A549 (cell line): ENCODE measurements around the gene THADA. TPM values are rescaled to one million over a fixed set of nuclear protein-coding genes. Genes with fewer than 3 reads are reported as not detected.

ENCODE experiments used
- ATAC-seq, 2 experiments: fragments of 200-7000 bp in 1 of 2; fragments of >200 bp in 1 of 2; cut with Nextera tagmentation in 1 of 2; cut with Tn5 transposase in 1 of 2; 3 replicates each; pipeline versions ENCODE4 v1.8.0 to v1.9.1; 2018 to 2020; ENCODE audit warnings: mild to moderate bottlenecking in 1 of 2, moderate library complexity in 1 of 2
- CTCF ChIA-PET: fragments of 300-600 bp; sonication (Branson Sonifier 250); formaldehyde crosslinking; extraction: SDS; loops from one replicate; lab custom pipeline; 2021; ENCODE audit warnings: antibody characterized with exemption, inconsistent platforms; lab: Yijun Ruan, JAX
- POLR2A ChIA-PET: fragments of 350-600 bp; formaldehyde crosslinking; extraction: SDS; loops from one replicate; lab custom pipeline; 2021; ENCODE audit warnings: antibody characterized with exemption, inconsistent platforms; lab: Yijun Ruan, JAX
- DNase-seq, 2 experiments: peaks; one replicate each; pipeline versions ENCODE4 v3.0.0 to v3.0.0-alpha.2; 2011 to 2016; ENCODE audit warnings: low read depth in 1 of 2, low spot score in 1 of 2
- FAIRE-seq: peaks from 2 replicates; lab custom pipeline; 2011; peaks lifted over from hg19 to GRCh38; lab: Jason Lieb, UNC
- H3K27ac ChIP-seq, 2 experiments: fragments of >200 bp; sonication (Bioruptor Twin); formaldehyde crosslinking; 3 replicates each; pipeline ENCODE4 v1.5.1; 2016 to 2017
- H3K4me1 ChIP-seq: fragments of >200 bp; sonication (Bioruptor Twin); formaldehyde crosslinking; 3 replicates; pipeline ENCODE4 v1.6.1; 2016
- H3K4me2 ChIP-seq: fragments of >200 bp; sonication (Bioruptor Twin); formaldehyde crosslinking; 3 replicates; pipeline ENCODE4 v1.6.1; 2016
- H3K4me3 ChIP-seq: fragments of >200 bp; sonication (Bioruptor Twin); formaldehyde crosslinking; 3 replicates; pipeline ENCODE4 v1.5.1; 2016
- H3K9me3 ChIP-seq: fragments of >200 bp; sonication (Bioruptor Twin); formaldehyde crosslinking; 3 replicates; pipeline ENCODE4 v1.6.1; 2016
- CHD2 ChIP-seq: fragments of 150-350 bp; IDR thresholded peaks from 2 replicates; pipeline ENCODE4 v1.6.1; 2014; ENCODE audit warnings: low read length; ENCODE audit not compliant: partially characterized antibody
- CHD4 ChIP-seq: fragments of 200-600 bp; sonication (generic); IDR thresholded peaks from 2 replicates; pipeline ENCODE4 v1.6.1; 2016; ENCODE audit warnings: antibody characterized with exemption, mild to moderate bottlenecking, borderline replicate concordance
- EHF ChIP-seq: fragments of 250-450 bp; sonication (Bioruptor Pico); IDR thresholded peaks from 2 replicates; pipeline ENCODE4 v1.5.0; 2020; ENCODE audit warnings: mild to moderate bottlenecking
- FOSL2 ChIP-seq, 2 experiments: fragments of 450-650 bp in 1 of 2; fragments of >200 bp in 1 of 2; sonication (Bioruptor Twin) in 1 of 2; formaldehyde crosslinking; IDR thresholded peaks; 2 replicates each; pipeline versions ENCODE4 v1.5.0 to v1.6.1; 2016 to 2020; ENCODE audit warnings: mild to moderate bottlenecking in 1 of 2, moderate library complexity in 1 of 2
- FOXS1 ChIP-seq: fragments of 250-450 bp; sonication (Bioruptor Pico); IDR thresholded peaks from 2 replicates; pipeline ENCODE4 v1.5.0; 2020; ENCODE audit warnings: mild to moderate bottlenecking, moderate library complexity
- GATA3 ChIP-seq: IDR thresholded peaks from 2 replicates; pipeline ENCODE4 v1.6.1; 2012; ENCODE audit warnings: borderline replicate concordance
- MAFK ChIP-seq: fragments of 450-650 bp; IDR thresholded peaks from 2 replicates; pipeline ENCODE4 v1.6.1; 2014; ENCODE audit not compliant: partially characterized antibody
- NPAS2 ChIP-seq: fragments of 250-450 bp; sonication (Bioruptor Pico); IDR thresholded peaks from 2 replicates; pipeline ENCODE4 v1.8.0; 2022; ENCODE audit warnings: mild to moderate bottlenecking, moderate library complexity, borderline replicate concordance
- PHF8 ChIP-seq: fragments of 200-600 bp; sonication (generic); IDR thresholded peaks from 2 replicates; pipeline ENCODE4 v1.6.1; 2016; ENCODE audit warnings: low read depth, mild to moderate bottlenecking, antibody characterized with exemption, moderate library complexity, borderline replicate concordance
- RNF2 ChIP-seq: fragments of 200-600 bp; sonication (generic); IDR thresholded peaks from 2 replicates; pipeline ENCODE4 v1.6.1; 2016; ENCODE audit warnings: low read depth, mild to moderate bottlenecking, antibody characterized with exemption, moderate library complexity, borderline replicate concordance
- TFCP2L1 ChIP-seq: fragments of 250-450 bp; sonication (Bioruptor Pico); IDR thresholded peaks from 2 replicates; pipeline ENCODE4 v1.5.0; 2021; ENCODE audit warnings: mild to moderate bottlenecking
- WGBS: methylation state at CpG from one replicate; pipeline ENCODE4 v1.1.6; 2017; ENCODE audit errors: missing lambda C conversion rate; 5-methylcytosine and 5-hydroxymethylcytosine counted together
- polyA plus RNA-seq, 4 experiments: library from polyadenylated mRNA; depleted of rRNA in 3 of 4; stranded (reverse); fragments of >200 nt; fragmentation: RNase III in 1 of 4; extraction: RNeasy Plus Mini Kit Qiagen cat#74134 plus additional on column Dnase treatment in 1 of 4; gene quantifications; 2 replicates in 3 of 4; 3 replicates in 1 of 4; pipeline ENCODE4 v1.2.3, GENCODE V29; 2011 to 2017
- TF ChIP-seq, protein P1 (sequence below): fragments of >200 bp; sonication (Bioruptor Twin); formaldehyde crosslinking; IDR thresholded peaks from 2 replicates; pipeline ENCODE4 v1.6.1; 2016
- TF ChIP-seq, protein P2 (sequence below): fragments of 250-450 bp; sonication (Bioruptor Pico); IDR thresholded peaks from 2 replicates; pipeline ENCODE4 v1.5.0; 2020; ENCODE audit warnings: low read depth, mild to moderate bottlenecking, moderate library complexity
- TF ChIP-seq, protein P3 (sequence below): fragments of 150-350 bp; IDR thresholded peaks from 2 replicates; pipeline ENCODE4 v1.6.1; 2014; ENCODE audit warnings: low read depth, mild to moderate bottlenecking, low read length
- TF ChIP-seq, protein P4 (sequence below): fragments of >200 bp; sonication (Bioruptor Twin); formaldehyde crosslinking; IDR thresholded peaks from 3 replicates; pipeline ENCODE4 v1.5.1; 2016
- TF ChIP-seq, protein P5 (sequence below): fragments of >200 bp; sonication (Bioruptor Twin); formaldehyde crosslinking; IDR thresholded peaks from 3 replicates; pipeline ENCODE4 v1.6.1; 2016

THADA gene
- polyA plus RNA-seq, 2 of the 4 experiments (the other 2 are of a cell fraction), result 21.8 to 37.9 TPM

DNA sequence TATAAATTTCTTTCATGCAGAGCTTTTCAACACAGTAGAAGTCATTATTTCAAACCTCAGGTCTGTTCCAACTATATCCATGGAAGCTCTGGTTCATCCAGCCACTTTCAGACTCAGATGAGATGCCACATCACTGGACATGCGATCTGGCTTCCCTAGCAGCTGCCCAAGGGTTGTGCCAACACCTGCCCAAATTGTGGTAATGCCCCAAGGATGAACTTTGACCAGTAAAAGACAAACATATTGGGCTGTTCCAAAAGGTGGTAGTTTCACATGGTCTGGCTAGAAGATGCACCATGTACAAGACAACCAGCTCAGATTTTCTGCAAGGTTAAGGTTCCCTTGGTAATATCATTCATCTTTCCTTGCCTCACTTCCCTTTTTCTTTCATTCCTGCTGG is 101.9 kb downstream of the THADA start:
- no peak for ATAC-seq
- H3K4me1 ChIP-seq, result no peaks in the 10 kb centered on the region
- no peak overlapping the region for H3K4me2 ChIP-seq
- WGBS, result 85% methylated on average over 1 of the region's 1 CpG
- no peak overlapping the region for H3K4me3 ChIP-seq
- no peak for FAIRE-seq
- no peaks in the 10 kb centered on the region for H3K9me3 ChIP-seq
- no peak overlapping the region for H3K27ac ChIP-seq
- no peak for TF ChIP-seq MAFK
- TF ChIP-seq EHF (CRISPR knock-in tag), result no peak
- ChIA-PET POLR2A (no interaction called here), CTCF (interaction anchor here (0.6 to 3.6 kb wide), 10 partner anchors 10 to 665 kb away, joined by 3 to 25 read pairs (median 4); no protein-coding TSS in a partner anchor)
- DNase-seq, result no peak

DNA sequence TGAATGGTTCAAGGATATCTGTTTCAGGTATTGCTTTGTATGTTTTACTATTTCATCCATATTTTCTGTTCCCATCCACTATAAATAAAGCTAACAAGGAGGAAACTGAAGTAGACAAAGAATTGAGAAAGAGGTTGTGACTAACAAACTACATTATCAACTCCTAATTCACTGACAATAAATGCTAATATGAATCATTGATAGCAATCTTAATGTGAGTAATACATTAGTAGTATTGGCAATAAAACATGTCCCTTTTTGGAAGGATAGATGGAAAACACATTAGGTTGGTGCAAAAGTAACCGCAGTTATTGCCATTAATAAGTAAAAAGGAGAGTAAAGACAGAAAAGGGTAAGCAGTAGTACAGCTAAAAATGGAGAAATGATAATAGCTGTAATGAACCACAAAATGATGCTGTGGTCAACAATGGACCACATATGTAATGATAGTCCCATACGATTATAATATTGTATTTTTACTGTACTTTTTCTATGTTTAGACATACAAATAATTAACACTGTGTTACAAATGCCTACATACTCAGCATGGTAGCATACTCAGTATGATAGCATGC is 104.7 kb downstream of the THADA start:
- POLR2A ChIA-PET, result no interaction called here

DNA sequence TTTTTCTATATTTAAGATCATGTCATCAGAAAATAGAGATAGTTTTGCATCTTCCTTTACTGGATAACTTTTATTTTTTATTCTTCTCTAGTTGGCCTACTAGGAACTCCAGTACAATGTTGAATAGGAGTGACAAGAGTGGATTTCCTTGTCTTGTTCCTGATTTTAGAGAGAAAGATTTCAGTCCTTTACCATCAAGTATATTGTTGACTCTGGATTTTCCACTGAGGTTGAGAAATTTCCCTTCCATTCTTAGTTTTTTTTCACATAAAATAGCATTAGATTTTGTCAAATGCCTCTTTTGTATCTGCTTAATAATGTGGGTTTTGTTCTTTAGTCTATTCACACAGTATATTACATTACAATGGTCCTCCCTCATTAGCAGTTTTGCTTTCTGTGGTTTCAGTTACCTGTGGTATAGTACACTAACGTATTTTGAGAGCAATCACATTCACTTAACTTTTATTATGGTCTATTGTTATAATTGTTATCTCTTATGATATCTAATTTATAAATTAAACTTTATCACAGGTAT is 105.5 kb downstream of the THADA start:
- TF ChIP-seq PHF8, result no peak
- TF ChIP-seq EHF (CRISPR knock-in tag), result no peak
- TF ChIP-seq, protein P1, sequence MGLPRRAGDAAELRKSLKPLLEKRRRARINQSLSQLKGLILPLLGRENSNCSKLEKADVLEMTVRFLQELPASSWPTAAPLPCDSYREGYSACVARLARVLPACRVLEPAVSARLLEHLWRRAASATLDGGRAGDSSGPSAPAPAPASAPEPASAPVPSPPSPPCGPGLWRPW, result no peak
- TF ChIP-seq GATA3, result no peak
- no peak for TF ChIP-seq CHD2
- TF ChIP-seq, protein P2, sequence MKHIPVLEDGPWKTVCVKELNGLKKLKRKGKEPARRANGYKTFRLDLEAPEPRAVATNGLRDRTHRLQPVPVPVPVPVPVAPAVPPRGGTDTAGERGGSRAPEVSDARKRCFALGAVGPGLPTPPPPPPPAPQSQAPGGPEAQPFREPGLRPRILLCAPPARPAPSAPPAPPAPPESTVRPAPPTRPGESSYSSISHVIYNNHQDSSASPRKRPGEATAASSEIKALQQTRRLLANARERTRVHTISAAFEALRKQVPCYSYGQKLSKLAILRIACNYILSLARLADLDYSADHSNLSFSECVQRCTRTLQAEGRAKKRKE (CRISPR knock-in tag), result no peak
- no peak for TF ChIP-seq NPAS2 (CRISPR knock-in tag)
- TF ChIP-seq FOSL2 (IDR thresholded peaks at IDR 0.05), result no peak
- no peak for TF ChIP-seq FOSL2 (CRISPR knock-in tag; IDR thresholded peaks at IDR 0.05)
- Histone ChIP-seq H3K4me1 (no peaks in the 10 kb centered on the region), H3K9me3 (no peaks in the 10 kb centered on the region), H3K4me2 (no peak overlapping the region), H3K27ac (no peak overlapping the region), H3K4me3 (no peak overlapping the region)
- ChIA-PET CTCF (interaction anchor here (0.8 to 1.4 kb wide), 2 partner anchors 261 to 310 kb away, joined by 4 to 5 read pairs; no protein-coding TSS in a partner anchor), POLR2A (no interaction called here)
- FAIRE-seq (no peak), DNase-seq (no peak), ATAC-seq (no peak)
- 86% methylated on average over 1 of the region's 1 CpG for WGBS

More for the DNA sequence above, 104.7 kb downstream of the THADA start:
- no peak overlapping the region for H3K4me3 ChIP-seq
- no peak overlapping the region for H3K27ac ChIP-seq
- no peak for TF ChIP-seq NPAS2 (CRISPR knock-in tag)
- TF ChIP-seq, all 56 proteins: peak for 0
- Histone ChIP-seq H3K9me3 (no peaks in the 10 kb centered on the region), H3K4me1 (no peaks in the 10 kb centered on the region), H3K4me2 (no peak overlapping the region)
- ATAC-seq, result no peak
- CTCF ChIA-PET, result interaction anchor here (0.8 to 3.3 kb wide), 5 partner anchors 86 to 544 kb away, joined by 3 to 23 read pairs (median 5); no protein-coding TSS in a partner anchor
- peak; percentile 23 for FAIRE-seq
- no peak for DNase-seq
- 92% methylated on average over 2 of the region's 2 CpGs for WGBS

DNA sequence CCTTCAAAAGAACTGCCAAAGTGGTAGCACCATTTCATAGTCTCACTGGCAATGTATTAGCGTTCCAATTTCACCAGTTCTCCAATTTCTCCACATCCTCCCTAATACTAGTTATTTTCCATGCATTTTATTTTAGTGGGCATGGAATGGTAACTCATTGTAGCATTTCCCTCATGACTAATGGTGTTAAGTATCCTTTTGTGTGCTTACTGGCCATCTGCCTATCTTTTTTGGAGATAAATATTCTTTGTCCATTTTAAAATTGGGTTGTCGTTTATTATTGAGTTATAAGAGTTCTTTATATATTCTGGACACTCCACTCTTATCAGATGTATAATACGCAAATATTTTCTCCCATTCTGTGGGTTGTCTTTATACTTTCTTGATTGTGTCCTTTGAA is 107.1 kb downstream of the THADA start:
- no peak for DNase-seq
- WGBS, result 85% methylated on average over 3 of the region's 3 CpGs
- Histone ChIP-seq H3K4me1 (peaks cover 5% of the 10 kb centered on the region), H3K27ac (no peak overlapping the region), H3K9me3 (no peaks in the 10 kb centered on the region), H3K4me3 (no peak overlapping the region), H3K4me2 (no peak overlapping the region)
- CTCF ChIA-PET, result interaction anchor here (0.6 to 1.4 kb wide), 3 partner anchors 10 to 627 kb away, joined by 3 to 4 read pairs (median 4); no protein-coding TSS in a partner anchor
- no peak for FAIRE-seq
- TF ChIP-seq, protein P3, sequence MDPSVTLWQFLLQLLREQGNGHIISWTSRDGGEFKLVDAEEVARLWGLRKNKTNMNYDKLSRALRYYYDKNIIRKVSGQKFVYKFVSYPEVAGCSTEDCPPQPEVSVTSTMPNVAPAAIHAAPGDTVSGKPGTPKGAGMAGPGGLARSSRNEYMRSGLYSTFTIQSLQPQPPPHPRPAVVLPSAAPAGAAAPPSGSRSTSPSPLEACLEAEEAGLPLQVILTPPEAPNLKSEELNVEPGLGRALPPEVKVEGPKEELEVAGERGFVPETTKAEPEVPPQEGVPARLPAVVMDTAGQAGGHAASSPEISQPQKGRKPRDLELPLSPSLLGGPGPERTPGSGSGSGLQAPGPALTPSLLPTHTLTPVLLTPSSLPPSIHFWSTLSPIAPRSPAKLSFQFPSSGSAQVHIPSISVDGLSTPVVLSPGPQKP, result no peak
- TF ChIP-seq RNF2 (no peak), TFCP2L1 (CRISPR knock-in tag) (no peak), CHD4 (no peak), FOXS1 (CRISPR knock-in tag) (no peak)
- TF ChIP-seq, protein P4, sequence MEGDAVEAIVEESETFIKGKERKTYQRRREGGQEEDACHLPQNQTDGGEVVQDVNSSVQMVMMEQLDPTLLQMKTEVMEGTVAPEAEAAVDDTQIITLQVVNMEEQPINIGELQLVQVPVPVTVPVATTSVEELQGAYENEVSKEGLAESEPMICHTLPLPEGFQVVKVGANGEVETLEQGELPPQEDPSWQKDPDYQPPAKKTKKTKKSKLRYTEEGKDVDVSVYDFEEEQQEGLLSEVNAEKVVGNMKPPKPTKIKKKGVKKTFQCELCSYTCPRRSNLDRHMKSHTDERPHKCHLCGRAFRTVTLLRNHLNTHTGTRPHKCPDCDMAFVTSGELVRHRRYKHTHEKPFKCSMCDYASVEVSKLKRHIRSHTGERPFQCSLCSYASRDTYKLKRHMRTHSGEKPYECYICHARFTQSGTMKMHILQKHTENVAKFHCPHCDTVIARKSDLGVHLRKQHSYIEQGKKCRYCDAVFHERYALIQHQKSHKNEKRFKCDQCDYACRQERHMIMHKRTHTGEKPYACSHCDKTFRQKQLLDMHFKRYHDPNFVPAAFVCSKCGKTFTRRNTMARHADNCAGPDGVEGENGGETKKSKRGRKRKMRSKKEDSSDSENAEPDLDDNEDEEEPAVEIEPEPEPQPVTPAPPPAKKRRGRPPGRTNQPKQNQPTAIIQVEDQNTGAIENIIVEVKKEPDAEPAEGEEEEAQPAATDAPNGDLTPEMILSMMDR, result no peak
- TF ChIP-seq, protein P5, sequence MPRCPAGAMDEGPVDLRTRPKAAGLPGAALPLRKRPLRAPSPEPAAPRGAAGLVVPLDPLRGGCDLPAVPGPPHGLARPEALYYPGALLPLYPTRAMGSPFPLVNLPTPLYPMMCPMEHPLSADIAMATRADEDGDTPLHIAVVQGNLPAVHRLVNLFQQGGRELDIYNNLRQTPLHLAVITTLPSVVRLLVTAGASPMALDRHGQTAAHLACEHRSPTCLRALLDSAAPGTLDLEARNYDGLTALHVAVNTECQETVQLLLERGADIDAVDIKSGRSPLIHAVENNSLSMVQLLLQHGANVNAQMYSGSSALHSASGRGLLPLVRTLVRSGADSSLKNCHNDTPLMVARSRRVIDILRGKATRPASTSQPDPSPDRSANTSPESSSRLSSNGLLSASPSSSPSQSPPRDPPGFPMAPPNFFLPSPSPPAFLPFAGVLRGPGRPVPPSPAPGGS, result no peak
- TF ChIP-seq, protein P2 (CRISPR knock-in tag), result no peak
- POLR2A ChIA-PET, result no interaction called here
- no peak for ATAC-seq
